Activated naive CD4-positive, alpha-beta T cell (primary cell): ENCODE measurements around the gene ILKAP.

Experiments
- DNase-seq, 4 experiments: peaks; one replicate each; lab custom pipeline; 2025; lab: John Stamatoyannopoulos, UW

ILKAP gene

GRCh38 chr2:238152771-238153688 lies 50.5 kb downstream of the ILKAP start:
- no peak for DNase-seq

- no peak for DNase-seq
Observed at GRCh38 chr2:238151628-238152235, 51.8 kb downstream of the ILKAP start.

- no peak for DNase-seq
Observed at GRCh38 chr2:238151205-238151604, 52.3 kb downstream of the ILKAP start.

- DNase-seq = no peak
Observed at GRCh38 chr2:238150686-238151085, 52.8 kb downstream of the ILKAP start.

GRCh38 chr2:238149841-238150572 lies 53.5 kb downstream of the ILKAP start:
- DNase-seq = no peak

- DNase-seq = no peak
Observed at GRCh38 chr2:238148981-238149380, 54.5 kb downstream of the ILKAP start.

GRCh38 chr2:238146884-238147544 lies 56.5 kb downstream of the ILKAP start:
- DNase-seq = no peak

GRCh38 chr2:238145851-238146250 lies 57.6 kb downstream of the ILKAP start:
- DNase-seq = no peak

- no peak for DNase-seq
Observed at GRCh38 chr2:238145046-238145445, 58.4 kb downstream of the ILKAP start.

GRCh38 chr2:238144262-238144661 lies 59.2 kb downstream of the ILKAP start:
- no peak for DNase-seq

- DNase-seq = no peak
Observed at GRCh38 chr2:238143239-238143951, 60.1 kb downstream of the ILKAP start.

- no peak for DNase-seq
Observed at GRCh38 chr2:238142382-238143205, 60.9 kb downstream of the ILKAP start.

GRCh38 chr2:238141541-238142318 lies 61.8 kb downstream of the ILKAP start:
- DNase-seq = no peak

- DNase-seq = no peak
Observed at GRCh38 chr2:238140721-238141540, 62.6 kb downstream of the ILKAP start.

- DNase-seq = no peak
Observed at GRCh38 chr2:238140040-238140439, 63.5 kb downstream of the ILKAP start.

GRCh38 chr2:238139196-238140039 lies 64.1 kb downstream of the ILKAP start:
- no peak for DNase-seq

- no peak for DNase-seq
Observed at GRCh38 chr2:238138331-238139195, 64.9 kb downstream of the ILKAP start, which contains the start of gene KLHL30. TSS of gene KLHL30 (plus strand) at chr2:238138668. CDS start at chr2:238140755, 2,087 bp downstream.
